Daoy (cell line): ENCODE results near the gene INO80B. TPM values are rescaled to one million over a fixed set of nuclear protein-coding genes. Genes with fewer than 3 reads are reported as not detected.
"Not testable (repeated sequence)": the region's sequence is repeated elsewhere in the genome, so short reads cannot be mapped to it uniquely, and the experiment has no call there.

Experiments
- DNase-seq: peaks from one replicate; pipeline ENCODE4 v3.0.0-alpha.2; 2015; ENCODE audit warnings: low read depth
- total RNA-seq: library from RNA; depleted of rRNA; stranded (reverse); fragments of >200 nt; shearing (Covaris generic); gene quantifications from 2 replicates; pipeline ENCODE4 v1.2.3, GENCODE V29; 2014

Gene INO80B
- total RNA-seq, 1 experiment from 2014 or later, result 13.8 TPM

DNA sequence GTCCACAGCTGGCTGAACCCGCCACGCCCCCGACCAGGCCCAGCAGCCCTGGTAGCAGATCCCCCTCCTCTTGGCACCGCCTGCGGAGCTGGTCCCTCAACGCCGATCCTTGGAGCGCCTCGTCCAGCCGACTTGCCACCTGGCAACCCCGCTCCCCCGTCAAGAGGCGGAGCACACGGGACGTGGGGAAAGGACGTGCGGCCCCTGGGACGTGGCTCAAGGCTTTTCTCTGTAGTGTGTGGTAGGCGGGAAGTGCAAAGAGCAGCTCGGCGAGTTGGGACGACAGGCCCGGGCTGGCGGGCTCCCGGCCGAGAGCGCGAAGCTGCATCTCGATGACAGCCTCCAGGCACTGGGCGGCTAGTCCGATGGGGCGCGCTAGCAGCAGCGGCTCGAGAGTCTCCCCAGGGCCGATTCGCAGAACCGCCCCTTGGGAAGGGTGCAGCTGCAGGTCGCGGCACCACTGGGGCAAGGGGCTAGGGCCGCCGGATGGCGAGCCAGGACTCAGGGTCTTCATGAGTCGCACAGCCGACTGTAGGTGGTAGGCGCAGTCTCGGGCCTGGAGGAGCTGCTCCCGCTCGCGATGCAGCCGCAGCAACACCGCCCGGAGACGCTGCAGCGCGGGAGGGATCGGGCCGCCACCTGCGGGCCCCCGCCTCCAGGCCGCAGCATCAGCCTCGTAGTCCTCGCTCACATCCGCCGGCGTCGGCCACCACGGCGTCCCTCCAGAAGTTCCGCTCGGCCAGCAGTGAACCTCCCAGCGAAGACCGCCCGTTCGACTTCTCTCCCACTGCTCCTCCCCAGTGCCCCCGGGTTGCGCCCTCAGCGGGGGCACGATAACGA, 27.3 kb downstream of the INO80B start:
- DNase-seq, result no peak

GRCh38 chr2:74482801-74483674, 28.2 kb downstream of the INO80B start, which contains the start of the genes CCDC142 and TTC31:
CCDC142 (minus strand) TSS chr2:74482998; CDS start chr2:74482837, 161 bp downstream.
TTC31 (plus strand) TSS chr2:74483081; CDS start chr2:74483096, 15 bp downstream.
- DNase-seq, result peak; percentile 95

GRCh38 chr2:74483675-74484164, 28.8 kb downstream of the INO80B start:
- not testable (repeated sequence) for DNase-seq

- DNase-seq, result no peak
Observed at GRCh38 chr2:74486141-74486540, 31.3 kb downstream of the INO80B start.

- DNase-seq, result no peak
Observed at GRCh38 chr2:74488643-74489481, 34.0 kb downstream of the INO80B start.

GRCh38 chr2:74489906-74490305, 35.0 kb downstream of the INO80B start:
- DNase-seq, result no peak

DNA sequence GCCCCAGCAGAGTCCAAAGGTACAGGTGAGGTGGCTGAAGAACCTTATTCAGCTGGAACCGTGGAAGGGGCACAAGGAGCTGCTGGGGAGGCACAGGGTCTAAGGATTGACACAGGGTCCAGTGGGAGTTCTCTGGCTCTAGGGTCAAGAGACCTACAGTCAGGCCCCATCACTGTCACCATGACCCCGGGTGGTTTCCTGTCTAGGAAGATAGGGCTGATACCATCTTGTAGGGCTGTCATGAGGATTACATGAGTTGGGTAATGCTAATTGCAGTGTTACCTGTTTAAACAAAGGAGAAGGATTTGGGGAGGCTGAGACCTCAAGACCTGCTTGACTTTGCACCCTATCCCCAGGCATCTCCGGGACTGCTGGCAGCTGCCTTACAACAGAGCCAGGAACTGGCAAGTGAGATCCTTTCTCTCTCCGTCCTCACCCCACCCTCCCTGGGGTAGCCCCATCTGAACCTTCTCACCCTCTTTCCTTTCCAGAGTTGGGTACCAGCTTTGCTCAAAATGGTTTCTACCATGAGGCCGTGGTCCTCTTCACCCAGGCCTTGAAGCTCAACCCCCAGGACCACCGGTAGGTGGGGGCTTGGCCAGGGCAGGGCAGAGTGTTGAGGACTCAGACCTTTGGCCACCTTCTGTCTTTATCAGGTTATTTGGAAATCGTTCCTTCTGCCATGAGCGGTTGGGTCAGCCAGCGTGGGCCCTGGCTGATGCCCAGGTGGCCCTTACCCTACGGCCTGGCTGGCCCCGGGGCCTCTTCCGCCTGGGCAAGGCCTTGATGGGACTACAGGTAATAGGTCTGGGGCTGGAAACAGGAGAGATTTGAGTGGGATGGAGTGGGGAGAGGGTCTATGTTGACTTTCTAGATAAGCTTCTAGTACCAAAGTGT, 37.0 kb downstream of the INO80B start:
- DNase-seq, result no peak

GRCh38 chr2:74493546-74493945, 38.7 kb downstream of the INO80B start:
- no peak for DNase-seq

GRCh38 chr2:74495440-74495839, 40.6 kb downstream of the INO80B start:
- DNase-seq, result no peak

- no peak for DNase-seq
Observed at GRCh38 chr2:74496997-74497776, 42.3 kb downstream of the INO80B start.

- no peak for DNase-seq
Observed at GRCh38 chr2:74497777-74498499, 43.1 kb downstream of the INO80B start.

DNA sequence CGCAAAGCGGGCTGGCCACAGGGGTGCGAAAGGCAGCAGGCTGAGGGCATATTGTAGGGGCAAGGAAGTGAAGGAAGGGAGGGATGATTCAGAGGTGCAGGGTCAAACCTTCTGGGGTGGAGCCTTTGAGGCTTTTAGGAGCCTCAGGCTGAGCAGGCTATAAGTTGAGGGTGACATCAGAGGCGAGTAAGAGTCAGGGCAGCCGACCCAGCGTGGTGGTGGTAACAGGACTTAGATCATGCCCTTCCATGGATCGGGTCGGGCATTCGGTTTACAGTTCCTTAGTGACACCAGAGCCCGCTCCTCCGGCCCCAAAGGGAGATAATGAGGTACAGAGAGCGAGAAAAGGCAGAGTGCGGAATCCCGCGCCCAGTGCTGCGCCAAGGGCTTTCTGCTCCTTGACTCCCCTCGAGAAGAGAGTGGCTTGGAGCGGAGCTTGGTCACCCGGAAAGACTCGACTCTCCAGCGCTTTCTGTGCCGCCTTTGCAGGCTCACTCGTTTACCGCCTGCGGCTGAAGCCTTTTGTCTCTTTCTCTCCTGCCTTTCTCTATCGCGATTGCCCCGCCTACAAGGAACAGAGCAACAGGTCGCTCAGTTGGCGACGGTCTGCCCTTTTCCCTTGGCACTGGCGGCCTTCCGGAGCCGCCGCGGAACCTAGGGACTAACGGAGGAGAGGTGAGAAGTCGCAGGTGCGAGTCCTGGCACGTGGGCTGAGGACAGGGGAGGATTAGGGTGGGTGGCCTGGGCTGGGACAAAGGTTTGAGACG, 43.8 kb downstream of the INO80B start:
- DNase-seq, result peak; percentile 59

DNA sequence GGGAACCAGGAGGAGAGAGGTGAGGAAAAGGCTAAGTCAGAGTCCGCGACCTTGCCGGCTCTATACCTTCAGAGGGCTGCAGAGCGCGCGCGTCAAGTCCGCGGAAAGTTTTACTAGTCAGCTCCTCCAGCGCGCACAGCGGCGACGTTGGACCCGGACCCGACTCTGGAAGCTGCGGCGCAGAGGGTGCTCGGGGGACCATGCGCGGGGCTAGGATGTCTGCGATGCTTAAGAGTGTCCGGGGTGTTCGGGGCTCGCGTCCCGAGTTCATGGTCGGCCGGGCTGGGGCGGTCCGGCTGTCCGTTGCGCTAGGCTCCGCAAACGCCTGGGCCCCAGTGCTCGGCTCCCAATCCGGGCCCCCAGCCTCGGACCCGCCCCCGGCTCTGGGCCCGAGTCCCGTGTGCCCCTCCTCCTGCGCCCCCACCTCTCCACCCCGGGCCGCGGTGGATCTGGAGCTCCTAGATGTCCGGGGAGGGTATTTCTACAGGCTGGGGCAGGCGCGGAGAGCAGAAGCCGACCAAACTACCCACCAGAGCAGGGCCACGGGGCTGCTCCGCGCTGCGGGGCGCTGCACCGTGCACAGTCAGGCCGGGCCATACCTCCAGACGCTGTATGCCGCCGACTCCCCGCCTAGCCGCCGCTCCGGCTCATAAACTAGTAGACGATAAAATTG, 44.5 kb downstream of the INO80B start, which contains the start of gene LBX2:
TSS of gene LBX2 (minus strand) at position 337 of the 673 bp plus-strand sequence. CDS start at position 271, 66 bp downstream.
- DNase-seq, result peak; percentile 40

- DNase-seq, result no peak
Observed at GRCh38 chr2:74499940-74500577, 45.2 kb downstream of the INO80B start.

DNA sequence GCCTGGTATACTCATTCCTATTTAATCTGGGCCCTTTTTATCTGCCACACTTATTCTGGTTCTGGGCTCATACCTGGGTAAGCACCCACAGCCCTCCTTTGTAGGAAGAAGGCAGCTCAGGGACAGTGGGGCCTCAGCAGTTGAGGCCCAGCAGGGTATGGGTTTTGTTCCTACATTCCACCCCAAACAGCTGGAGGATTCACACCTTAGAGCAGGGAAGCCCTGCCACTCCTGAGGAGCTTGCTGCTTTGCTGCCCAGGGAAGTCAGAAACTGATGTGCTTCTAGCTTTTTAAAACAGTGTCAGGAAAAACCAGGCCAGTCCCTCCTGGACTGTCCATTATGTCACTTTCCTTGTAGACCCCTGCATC, 45.7 kb downstream of the INO80B start:
- DNase-seq, result no peak

- DNase-seq, result no peak
Observed at GRCh38 chr2:74501335-74502071, 46.6 kb downstream of the INO80B start.
